ENCODE measurements around the gene EFHD1. TPM values are rescaled to one million over a fixed set of nuclear protein-coding genes. Genes with fewer than 3 reads are reported as not detected.

EFHD1 gene
- total and polyA plus RNA-seq, 2 experiments from 2014 or later, result 3.4 to 6.4 TPM

GRCh38 chr2:232593982-232594381, 39.4 kb upstream of the EFHD1 start (continued):
- TF ChIP-seq ZNF462 (CRISPR knock-in tag; IDR thresholded peaks at IDR 0.05), result no peak
- no peak for TF ChIP-seq NANOG (IDR thresholded peaks at IDR 0.05; ENCODE audit: borderline replicate concordance)
- no peak for TF ChIP-seq POLR2AphosphoS5 (IDR thresholded peaks at IDR 0.05; ENCODE audit: low read depth)
- TF ChIP-seq EZH2phosphoT487 (IDR thresholded peaks at IDR 0.05; ENCODE audit: unreplicated experiment), result no peak

- Histone ChIP-seq H3K4me3 (no peak overlapping the region), H3K27me3 (ENCODE audit: insufficient read depth) (no peaks in the 10 kb centered on the region), H3K9me2 (ENCODE audit: insufficient read depth) (no peaks in the 10 kb centered on the region), H3K36me3 (ENCODE audit: insufficient read depth) (no peaks in the 10 kb centered on the region), H3K4me2 (no peak overlapping the region), H2AFZ (no peak overlapping the region), H3F3A (replicated peaks; ENCODE audit: low read depth) (no peaks in the 10 kb centered on the region), H4K20me1 (replicated peaks; ENCODE audit: insufficient read depth) (no peaks in the 10 kb centered on the region), H3K79me2 (replicated peaks; ENCODE audit: insufficient read depth) (no peaks in the 10 kb centered on the region), H3K27ac (ENCODE audit: low read depth) (no peak overlapping the region), H3K4me1 (ENCODE audit: insufficient read depth) (no peaks in the 10 kb centered on the region)
- H3K9me3 Mint-ChIP-seq, result no peaks in the 10 kb centered on the region; the same call in 2 of the 3 replicates
- no peak for ATAC-seq
- H3K36me3 Mint-ChIP-seq (ENCODE audit: low read depth), result no peaks in the 10 kb centered on the region
- TF ChIP-seq ZNF114 (CRISPR knock-in tag; IDR thresholded peaks at IDR 0.05) (no peak), STAT1 (IDR thresholded peaks at IDR 0.05; ENCODE audit: unreplicated experiment) (no peak), EZH2 (IDR thresholded peaks at IDR 0.05; ENCODE audit: low read depth, unreplicated experiment) (no peak)
- TF ChIP-seq, protein P1, sequence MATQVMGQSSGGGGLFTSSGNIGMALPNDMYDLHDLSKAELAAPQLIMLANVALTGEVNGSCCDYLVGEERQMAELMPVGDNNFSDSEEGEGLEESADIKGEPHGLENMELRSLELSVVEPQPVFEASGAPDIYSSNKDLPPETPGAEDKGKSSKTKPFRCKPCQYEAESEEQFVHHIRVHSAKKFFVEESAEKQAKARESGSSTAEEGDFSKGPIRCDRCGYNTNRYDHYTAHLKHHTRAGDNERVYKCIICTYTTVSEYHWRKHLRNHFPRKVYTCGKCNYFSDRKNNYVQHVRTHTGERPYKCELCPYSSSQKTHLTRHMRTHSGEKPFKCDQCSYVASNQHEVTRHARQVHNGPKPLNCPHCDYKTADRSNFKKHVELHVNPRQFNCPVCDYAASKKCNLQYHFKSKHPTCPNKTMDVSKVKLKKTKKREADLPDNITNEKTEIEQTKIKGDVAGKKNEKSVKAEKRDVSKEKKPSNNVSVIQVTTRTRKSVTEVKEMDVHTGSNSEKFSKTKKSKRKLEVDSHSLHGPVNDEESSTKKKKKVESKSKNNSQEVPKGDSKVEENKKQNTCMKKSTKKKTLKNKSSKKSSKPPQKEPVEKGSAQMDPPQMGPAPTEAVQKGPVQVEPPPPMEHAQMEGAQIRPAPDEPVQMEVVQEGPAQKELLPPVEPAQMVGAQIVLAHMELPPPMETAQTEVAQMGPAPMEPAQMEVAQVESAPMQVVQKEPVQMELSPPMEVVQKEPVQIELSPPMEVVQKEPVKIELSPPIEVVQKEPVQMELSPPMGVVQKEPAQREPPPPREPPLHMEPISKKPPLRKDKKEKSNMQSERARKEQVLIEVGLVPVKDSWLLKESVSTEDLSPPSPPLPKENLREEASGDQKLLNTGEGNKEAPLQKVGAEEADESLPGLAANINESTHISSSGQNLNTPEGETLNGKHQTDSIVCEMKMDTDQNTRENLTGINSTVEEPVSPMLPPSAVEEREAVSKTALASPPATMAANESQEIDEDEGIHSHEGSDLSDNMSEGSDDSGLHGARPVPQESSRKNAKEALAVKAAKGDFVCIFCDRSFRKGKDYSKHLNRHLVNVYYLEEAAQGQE (IDR thresholded peaks at IDR 0.05; ENCODE audit: unreplicated experiment), result no peak
- TF ChIP-seq, protein P2, sequence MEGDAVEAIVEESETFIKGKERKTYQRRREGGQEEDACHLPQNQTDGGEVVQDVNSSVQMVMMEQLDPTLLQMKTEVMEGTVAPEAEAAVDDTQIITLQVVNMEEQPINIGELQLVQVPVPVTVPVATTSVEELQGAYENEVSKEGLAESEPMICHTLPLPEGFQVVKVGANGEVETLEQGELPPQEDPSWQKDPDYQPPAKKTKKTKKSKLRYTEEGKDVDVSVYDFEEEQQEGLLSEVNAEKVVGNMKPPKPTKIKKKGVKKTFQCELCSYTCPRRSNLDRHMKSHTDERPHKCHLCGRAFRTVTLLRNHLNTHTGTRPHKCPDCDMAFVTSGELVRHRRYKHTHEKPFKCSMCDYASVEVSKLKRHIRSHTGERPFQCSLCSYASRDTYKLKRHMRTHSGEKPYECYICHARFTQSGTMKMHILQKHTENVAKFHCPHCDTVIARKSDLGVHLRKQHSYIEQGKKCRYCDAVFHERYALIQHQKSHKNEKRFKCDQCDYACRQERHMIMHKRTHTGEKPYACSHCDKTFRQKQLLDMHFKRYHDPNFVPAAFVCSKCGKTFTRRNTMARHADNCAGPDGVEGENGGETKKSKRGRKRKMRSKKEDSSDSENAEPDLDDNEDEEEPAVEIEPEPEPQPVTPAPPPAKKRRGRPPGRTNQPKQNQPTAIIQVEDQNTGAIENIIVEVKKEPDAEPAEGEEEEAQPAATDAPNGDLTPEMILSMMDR (conservative IDR thresholded peaks at IDR 0.05; ENCODE audit: low read depth in 2 of 2), result no peak
- peaks cover 3% of the 10 kb centered on the region; the same call in 1 of the 3 replicates for H3K4me1 Mint-ChIP-seq
- DNase-seq (ENCODE audit: low spot score), result no peak
- peaks cover 8% of the 10 kb centered on the region for H3K27me3 Mint-ChIP-seq (ENCODE audit: insufficient read depth, low read depth, poor library complexity)
- H3K27ac Mint-ChIP-seq, result no peak overlapping the region
- no peak overlapping the region for H3K4me3 Mint-ChIP-seq
Observed at GRCh38 chr2:232597362-232598079, 35.9 kb upstream of the EFHD1 start.

Data from GM23338 (cell line).